HG03039 (cell line): ENCODE results near the gene MRPL14.

Experiments
- ATAC-seq: cut with Tn5 transposase; IDR thresholded peaks from one replicate; pipeline ENCODE4 v1.9.1; 2021; ENCODE audit warnings: mild to moderate bottlenecking, moderate library complexity; ENCODE audit not compliant: unreplicated experiment

The MRPL14 gene

DNA sequence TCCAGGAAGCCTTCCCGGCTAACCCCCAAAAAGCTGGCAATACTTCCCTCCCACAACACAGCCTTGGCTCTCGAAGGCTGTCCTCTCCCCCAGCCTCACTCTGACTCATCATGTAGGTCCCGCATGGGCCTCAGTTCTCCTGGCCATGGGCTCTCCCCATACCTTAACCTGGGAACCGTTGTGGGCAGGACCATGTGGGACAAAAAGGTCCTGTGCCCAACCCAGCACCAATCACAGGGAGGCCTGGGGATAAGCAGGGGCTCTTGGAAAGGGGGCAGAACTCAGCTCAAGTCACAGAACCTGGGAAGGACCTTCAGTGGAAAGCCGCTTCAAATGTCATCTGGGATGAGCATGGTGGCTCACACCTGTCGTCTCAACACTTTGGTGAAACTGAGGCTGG lies 45.5 kb downstream of the MRPL14 start:
- no peak for ATAC-seq

DNA sequence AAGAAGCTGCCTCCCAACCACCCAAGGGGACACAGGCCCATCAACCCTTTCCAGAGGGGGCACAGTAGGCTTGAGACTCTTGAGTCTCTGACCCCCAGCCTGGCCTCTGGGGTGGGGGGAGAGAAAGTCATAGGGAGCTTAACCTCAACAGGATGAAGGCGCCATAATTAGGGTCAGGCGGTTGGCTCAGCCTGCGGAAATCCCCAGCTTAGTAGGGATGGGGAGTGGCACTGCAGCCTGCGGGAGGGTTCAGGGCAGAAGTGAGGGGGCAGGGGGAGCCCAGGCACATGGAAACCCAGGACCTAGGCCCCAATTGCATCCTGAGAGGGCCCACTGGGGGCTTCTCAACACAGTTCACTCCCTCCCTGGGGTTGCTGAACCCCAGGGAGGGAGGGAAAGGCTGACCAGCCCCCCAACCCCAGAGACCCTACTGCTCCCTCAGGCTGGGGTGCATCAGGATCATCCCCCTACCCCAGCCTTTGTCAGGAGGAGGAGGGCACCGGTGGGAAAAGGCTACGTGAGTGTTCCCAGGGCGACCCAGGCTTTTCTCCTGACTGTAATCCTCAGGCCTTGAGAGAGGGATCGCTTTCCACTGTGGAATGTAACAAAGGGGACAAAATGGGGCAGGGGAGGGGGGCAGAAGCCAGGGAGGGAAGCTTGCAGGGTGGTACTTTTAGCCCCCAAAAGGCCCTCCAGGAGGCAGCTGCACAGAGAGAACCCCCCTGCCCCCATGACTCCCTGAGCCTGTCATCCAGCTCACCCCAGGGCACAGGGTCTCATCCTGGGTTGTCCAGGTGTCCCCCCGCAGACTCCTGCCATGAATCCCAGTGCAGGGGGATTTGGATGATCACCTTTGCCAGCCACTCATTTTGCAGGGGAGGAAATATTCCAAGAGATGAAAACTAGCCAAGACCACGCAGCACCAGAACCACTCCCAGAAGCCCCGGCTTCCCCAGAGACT lies 46.4 kb downstream of the MRPL14 start:
- no peak for ATAC-seq

- ATAC-seq: no peak
These were observed 47.6 kb downstream of the MRPL14 start for GRCh38 chr6:44079672-44080071.

DNA sequence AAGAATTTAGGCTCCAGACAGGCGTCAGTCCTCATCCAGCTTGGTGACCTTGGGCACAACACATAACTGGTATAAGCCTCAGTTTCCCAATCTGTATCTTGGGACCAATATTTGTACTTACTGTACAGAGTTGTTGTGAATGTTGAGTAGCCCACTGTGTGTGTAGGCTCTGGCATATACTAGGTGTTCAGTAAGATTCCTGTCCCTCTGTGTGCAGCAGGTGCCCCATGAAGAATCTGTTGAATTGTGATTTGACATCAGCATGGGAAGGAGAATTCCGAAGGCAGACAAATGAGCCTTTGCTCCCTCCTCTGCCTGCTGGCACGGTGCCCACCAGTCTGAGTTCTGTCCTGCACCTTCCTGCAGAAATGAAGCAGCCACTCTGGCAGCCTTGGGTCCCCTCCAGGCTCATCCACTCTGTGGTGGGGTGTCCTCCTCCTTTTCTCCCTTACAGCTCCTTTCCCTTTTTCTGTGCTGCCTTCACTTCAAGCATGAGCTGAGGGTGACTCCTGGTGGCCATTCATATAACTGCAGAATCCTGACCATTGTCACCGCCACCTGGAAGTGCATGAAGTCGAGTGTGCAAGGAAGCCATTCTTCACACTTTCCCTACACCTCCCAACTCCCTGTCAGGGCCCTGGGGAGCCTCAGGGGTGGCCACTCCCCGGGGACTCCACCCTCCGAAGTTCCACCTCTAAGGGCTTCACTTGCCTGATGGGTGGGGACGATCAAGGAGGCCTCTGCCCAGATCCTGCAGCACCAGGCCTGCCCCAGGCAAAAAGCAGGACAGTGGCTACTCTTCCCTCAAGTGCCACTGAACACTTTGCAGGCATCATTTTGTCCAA lies 48.2 kb downstream of the MRPL14 start:
- no peak for ATAC-seq

DNA sequence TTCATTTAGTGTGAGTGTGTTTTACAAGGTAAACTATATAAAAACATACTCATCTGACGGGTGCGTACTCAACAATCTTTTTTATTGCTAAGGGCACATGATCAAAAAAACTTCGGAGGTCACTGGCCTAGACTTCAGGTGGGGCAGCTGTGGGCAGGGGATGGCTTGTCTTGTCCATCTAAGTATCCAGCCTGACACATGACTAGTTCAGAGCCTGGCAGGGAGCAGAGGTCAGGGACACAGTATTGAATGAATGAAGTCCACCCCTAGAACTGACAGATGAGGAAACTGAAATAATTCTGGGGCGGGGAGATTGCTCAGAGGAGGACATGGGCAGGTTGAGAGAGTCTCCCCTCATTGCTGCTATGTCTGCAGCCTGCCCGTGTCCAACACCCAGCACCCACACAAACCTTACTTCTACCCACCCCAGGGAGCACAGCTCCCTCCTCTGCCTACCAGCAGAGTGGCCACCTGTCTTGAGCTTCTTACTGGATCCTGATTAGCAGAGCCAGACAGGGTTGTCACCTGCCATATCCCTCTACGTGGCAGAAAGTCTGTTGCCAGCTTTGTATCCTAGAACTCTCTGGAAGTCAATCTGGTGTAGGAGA lies 48.9 kb downstream of the MRPL14 start:
- ATAC-seq: no peak

DNA sequence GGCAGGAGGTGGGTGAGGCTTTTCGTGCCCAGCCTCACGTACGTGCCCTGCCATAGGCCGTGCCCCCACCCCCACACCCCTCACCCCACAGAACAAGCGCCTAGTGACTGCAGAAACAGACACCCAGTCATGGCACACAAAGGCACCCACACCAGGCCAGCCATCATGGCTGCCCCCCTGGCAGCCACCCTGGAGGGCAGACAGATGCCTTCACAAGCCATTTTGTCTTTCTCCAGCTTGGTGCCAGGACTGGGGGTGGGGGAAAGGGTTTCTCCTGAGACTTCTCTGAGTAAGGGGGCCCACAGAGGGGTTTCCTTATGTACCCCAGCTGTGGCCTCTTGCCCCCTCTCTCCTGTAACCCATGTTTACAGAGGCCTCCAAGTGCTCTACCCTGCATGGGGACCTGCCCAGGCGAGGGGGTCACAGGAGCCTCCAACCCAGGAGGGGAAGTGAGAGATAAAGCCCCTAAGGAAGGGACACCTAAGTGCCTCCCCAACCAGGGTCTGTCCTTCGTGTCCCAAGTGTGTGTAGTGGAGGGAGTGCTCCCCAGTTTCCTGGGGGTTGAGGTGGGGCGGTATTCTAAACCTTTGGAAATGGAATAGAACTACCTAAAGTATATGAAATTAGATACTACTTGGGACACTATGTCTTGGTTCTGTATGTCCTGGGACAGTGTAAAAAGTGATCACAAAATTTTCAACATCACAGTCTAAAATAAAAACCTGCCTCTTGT lies 49.9 kb downstream of the MRPL14 start:
- no peak for ATAC-seq

GRCh38 chr6:44076356-44077213 lies 50.7 kb downstream of the MRPL14 start:
- no peak for ATAC-seq

DNA sequence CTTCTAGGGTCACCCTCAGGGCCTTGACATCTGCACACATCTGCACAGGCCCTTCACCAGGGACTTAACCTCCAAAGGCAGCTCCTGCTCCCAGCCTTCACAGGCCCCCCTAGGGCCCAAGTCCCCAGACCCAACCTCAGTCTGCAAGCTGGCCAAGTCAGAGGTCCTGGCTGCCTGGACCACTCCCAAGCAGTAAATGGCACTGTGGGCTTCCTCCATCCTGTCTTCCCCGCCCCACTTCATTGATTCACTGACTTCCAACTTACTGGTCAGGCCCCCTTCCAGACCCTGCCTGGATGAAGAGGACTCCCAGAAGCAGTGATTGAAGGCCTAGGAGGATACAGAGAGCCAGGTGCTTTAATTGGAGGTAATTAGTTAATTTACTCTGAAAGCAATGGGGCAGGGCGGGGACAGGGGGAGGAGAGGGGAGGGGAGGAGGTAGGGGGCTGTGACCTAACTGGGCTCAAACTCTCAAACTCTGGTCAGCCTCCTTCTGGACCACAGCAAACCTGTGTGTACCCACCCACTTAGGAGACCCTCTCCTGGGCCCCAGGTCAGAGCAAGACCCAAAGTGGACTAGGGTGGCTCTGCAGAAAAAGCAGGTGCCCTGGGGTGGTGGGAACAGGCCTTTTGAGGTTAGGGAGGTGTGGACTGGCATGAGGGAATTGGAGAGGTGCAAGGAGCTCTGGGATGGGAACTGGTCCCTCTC lies 51.5 kb downstream of the MRPL14 start:
- no peak for ATAC-seq

DNA sequence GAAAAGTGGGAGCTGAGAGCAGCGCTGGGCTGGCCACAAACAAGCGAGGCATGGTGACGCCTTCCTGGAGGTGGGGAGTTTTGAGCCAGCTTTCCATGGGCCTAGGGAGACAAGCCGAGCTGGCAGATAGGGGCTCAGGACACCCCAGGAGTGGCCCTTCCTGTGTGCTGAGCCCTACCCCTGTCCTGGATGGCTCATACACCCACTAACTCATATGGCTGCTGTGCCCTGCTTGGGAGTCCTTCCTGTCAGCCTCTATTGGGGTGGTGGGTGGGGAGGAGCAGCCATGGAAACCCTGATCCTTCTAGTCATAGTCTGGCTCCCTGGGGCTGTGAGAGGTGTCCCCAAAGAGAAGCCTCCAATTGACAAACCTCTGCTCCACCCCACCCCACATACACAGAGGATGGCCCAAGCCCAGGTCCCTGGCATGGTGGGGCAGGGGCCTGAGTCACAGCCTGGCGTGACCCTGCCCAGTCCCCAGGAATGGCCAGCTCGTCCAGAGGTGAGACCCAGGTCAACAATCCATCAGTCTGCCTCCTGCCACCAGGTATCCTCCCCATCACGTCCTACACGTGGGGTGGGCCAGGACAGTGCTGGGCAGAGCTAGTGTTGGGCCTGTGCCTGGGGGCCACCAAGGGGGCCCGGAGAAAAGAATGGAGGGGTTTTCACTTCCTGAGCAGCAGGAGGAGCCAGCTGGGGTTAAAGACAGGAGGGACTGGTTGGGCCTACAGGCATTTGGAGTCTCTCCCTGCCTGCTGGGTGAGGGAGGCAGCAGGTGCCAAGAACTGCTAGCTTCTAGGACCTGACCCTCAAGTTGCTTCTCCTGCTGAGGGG lies 52.2 kb downstream of the MRPL14 start:
- ATAC-seq: no peak

DNA sequence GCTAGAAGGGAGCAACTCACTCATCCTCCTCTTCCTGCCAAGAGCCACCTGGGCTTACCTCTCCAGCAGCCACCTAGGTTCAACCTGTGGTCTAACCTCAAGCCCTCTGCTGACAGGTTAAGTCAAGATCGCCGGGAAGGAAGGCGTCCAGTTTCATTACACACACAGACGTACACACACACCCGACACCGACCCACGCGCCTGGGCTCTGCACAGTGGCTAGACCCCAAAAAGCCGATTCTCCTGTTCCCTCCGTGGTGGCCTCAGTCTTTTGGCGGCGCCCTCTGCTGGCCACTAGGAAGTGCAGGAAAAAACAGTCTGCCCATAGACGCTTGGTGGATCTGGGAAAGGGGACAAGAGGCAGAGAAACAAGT lies 52.8 kb downstream of the MRPL14 start:
- ATAC-seq: peak; percentile 32

DNA sequence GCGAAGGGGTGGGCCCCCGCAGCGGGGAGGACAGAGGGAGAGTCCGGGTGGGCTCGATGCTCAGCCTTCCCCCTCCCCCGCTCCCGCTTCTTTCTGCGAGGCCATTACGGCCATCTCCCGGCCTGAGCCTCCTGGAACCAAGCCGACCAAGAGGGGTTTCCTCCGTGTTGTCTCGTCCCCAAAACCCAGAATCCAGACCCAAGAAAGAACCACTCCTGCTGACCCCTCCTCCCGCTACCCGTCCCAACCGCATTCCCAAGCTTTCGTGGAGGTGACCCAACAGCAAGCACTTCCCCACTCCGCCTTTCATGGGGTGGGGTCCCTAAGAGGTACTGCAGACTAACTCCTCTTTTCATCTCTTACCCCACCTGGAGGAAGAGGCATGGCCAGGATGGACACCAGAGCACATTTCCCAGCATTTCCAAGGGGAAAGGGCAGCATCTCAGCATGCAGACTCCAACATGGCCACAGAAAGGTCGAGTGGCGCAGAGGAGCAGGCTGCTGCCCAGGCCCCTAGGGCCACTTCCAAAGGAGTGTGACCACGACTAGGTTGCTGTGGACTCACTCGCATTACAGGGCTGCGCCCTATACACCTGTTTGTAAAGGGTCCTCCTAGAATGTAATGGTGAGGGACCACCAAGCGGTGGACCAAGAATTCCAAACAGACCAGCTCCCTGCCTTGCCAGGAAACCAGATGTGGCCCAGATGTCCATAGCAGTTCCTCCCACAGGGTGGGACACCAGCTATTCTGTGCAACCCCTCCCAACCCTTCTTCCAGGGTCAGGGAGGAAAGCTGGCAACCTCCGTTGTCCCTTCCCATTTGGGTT lies 53.4 kb downstream of the MRPL14 start:
- no peak for ATAC-seq

GRCh38 chr6:44072959-44073611 lies 54.2 kb downstream of the MRPL14 start:
- ATAC-seq: peak; percentile 44

GRCh38 chr6:44072452-44072958 lies 54.7 kb downstream of the MRPL14 start:
- ATAC-seq: peak; percentile 0

GRCh38 chr6:44071670-44072451 lies 55.4 kb downstream of the MRPL14 start:
- no peak for ATAC-seq

DNA sequence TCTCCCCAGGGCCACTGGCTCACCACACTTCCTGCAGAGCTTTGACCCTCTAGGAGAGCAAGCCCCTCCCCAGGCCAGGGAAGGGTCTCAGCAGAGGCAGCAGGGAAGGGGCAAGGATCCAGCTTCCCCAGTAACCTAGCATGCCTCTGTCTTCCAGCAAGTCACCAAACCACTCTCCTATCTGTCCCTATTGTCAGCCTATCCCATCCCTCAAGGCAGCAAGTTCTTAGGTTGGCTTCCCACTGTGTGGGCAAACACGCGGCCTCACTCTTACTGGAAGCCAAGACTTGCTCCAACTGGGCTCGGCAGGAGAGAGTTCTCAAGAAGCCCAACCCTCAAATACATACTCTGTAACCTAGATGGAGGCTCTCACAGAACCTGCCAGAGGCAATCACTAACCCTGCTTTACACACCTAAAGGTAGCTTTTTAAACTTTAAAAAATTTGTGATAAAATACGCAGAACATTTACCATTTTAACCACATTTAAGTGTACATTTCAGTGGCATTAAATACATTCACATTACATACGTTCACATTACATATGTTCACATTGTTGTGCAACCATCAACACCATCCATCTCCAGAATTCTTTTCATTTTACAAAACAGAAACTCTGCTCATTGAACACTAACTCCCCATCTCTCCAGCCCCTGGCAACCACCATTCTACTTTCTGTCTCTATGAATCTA lies 58.5 kb downstream of the MRPL14 start:
- no peak for ATAC-seq
